CD4-positive, alpha-beta memory T cell (primary cell): ENCODE data around the gene LOXL3. TPM values are rescaled to one million over a fixed set of nuclear protein-coding genes. Genes with fewer than 3 reads are reported as not detected.

Experiments used
- CTCF ChIA-PET: fragments of 350-600 bp; sonication (Branson Sonifier 250); formaldehyde crosslinking; loops from one replicate; lab custom pipeline; 2021; ENCODE audit warnings: inconsistent platforms; ENCODE audit not compliant: partially characterized antibody; lab: Charles Lee
- POLR2A ChIA-PET: fragments of 350-600 bp; sonication (Branson Sonifier 250); formaldehyde crosslinking; loops from one replicate; lab custom pipeline; 2021; ENCODE audit not compliant: partially characterized antibody; lab: Charles Lee
- DNase-seq, 5 donors: peaks; one replicate each; pipeline versions ENCODE4 v3.0.0 to v3.0.0-alpha.2; 2020 to 2022; ENCODE audit warnings: mixed read lengths in 1 of 5
- H3K27ac ChIP-seq: one replicate; pipeline ENCODE4 v1.7.0; 2013; ENCODE audit warnings: low read depth, low read length
- H3K27me3 ChIP-seq: 2 replicates; pipeline ENCODE4 v1.7.0; 2013; ENCODE audit warnings: mild to moderate bottlenecking, low read length, moderate library complexity; ENCODE audit not compliant: insufficient read depth
- H3K36me3 ChIP-seq: 2 replicates; pipeline ENCODE4 v1.7.0; 2013; ENCODE audit warnings: mild to moderate bottlenecking, low read length, moderate library complexity; ENCODE audit not compliant: insufficient read depth
- H3K4me1 ChIP-seq: 2 replicates; pipeline ENCODE4 v1.7.0; 2013; ENCODE audit warnings: mild to moderate bottlenecking, low read length, moderate library complexity; ENCODE audit not compliant: insufficient read depth
- H3K4me3 ChIP-seq, 2 donors: one replicate each; pipeline ENCODE4 v1.7.0; 2013; ENCODE audit warnings: low read length in 2 of 2, mild to moderate bottlenecking in 1 of 2
- H3K9me3 ChIP-seq, 2 donors: one replicate each; pipeline ENCODE4 v1.7.0; 2013; ENCODE audit warnings: low read length in 2 of 2, control low read depth in 1 of 2; ENCODE audit not compliant: control insufficient read depth in 1 of 2
- H3K27ac Mint-ChIP-seq, 7 donors: one replicate each; pipeline ENCODE4 v1.8.0; 2020 to 2021; ENCODE audit warnings: mixed read lengths in 7 of 7, mild to moderate bottlenecking in 6 of 7, inconsistent platforms in 3 of 7, moderate library complexity in 3 of 7
- H3K27me3 Mint-ChIP-seq, 2 donors: one replicate each; pipeline ENCODE4 v1.8.0; 2020 to 2021; ENCODE audit warnings: mixed read lengths in 2 of 2
- H3K36me3 Mint-ChIP-seq, 2 donors: one replicate each; pipeline ENCODE4 v1.8.0; 2020 to 2021; ENCODE audit warnings: mixed read lengths in 2 of 2, inconsistent platforms in 1 of 2, mild to moderate bottlenecking in 1 of 2
- H3K4me1 Mint-ChIP-seq, 4 donors: one replicate each; pipeline ENCODE4 v1.8.0; 2020 to 2021; ENCODE audit warnings: mixed read lengths in 4 of 4, mild to moderate bottlenecking in 1 of 4
- H3K4me3 Mint-ChIP-seq, 8 donors: one replicate each; pipeline ENCODE4 v1.8.0; 2020 to 2021; ENCODE audit warnings: mixed read lengths in 8 of 8, mild to moderate bottlenecking in 7 of 8, moderate library complexity in 6 of 8, inconsistent platforms in 3 of 8
- H3K9me3 Mint-ChIP-seq, 8 donors: one replicate each; pipeline ENCODE4 v1.8.0; 2020 to 2021; ENCODE audit warnings: mixed read lengths in 8 of 8, mild to moderate bottlenecking in 5 of 8, inconsistent platforms in 3 of 8, moderate library complexity in 1 of 8
- intact Hi-C: fragments of 100-400 bp; cut with micrococcal nuclease; formaldehyde crosslinking; loops from one replicate; pipeline ENCODE4 v1.15.1; 2023
- polyA plus RNA-seq, 2 donors: library from polyadenylated mRNA; unstranded; fragments of 300-500 nt; fragmentation: Illumina TruSeq; gene quantifications; one replicate each; pipeline ENCODE4 v1.2.3, GENCODE V29; 2021
- total RNA-seq, 2 experiments: library from RNA; stranded (reverse); gene quantifications; one replicate each; pipeline ENCODE4 v1.2.3, GENCODE V29; 2021

Gene LOXL3, protein sequence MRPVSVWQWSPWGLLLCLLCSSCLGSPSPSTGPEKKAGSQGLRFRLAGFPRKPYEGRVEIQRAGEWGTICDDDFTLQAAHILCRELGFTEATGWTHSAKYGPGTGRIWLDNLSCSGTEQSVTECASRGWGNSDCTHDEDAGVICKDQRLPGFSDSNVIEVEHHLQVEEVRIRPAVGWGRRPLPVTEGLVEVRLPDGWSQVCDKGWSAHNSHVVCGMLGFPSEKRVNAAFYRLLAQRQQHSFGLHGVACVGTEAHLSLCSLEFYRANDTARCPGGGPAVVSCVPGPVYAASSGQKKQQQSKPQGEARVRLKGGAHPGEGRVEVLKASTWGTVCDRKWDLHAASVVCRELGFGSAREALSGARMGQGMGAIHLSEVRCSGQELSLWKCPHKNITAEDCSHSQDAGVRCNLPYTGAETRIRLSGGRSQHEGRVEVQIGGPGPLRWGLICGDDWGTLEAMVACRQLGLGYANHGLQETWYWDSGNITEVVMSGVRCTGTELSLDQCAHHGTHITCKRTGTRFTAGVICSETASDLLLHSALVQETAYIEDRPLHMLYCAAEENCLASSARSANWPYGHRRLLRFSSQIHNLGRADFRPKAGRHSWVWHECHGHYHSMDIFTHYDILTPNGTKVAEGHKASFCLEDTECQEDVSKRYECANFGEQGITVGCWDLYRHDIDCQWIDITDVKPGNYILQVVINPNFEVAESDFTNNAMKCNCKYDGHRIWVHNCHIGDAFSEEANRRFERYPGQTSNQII
- total RNA-seq (under 1 TPM; 0.25 to 0.32 TPM), polyA plus RNA-seq (not detected)

DNA sequence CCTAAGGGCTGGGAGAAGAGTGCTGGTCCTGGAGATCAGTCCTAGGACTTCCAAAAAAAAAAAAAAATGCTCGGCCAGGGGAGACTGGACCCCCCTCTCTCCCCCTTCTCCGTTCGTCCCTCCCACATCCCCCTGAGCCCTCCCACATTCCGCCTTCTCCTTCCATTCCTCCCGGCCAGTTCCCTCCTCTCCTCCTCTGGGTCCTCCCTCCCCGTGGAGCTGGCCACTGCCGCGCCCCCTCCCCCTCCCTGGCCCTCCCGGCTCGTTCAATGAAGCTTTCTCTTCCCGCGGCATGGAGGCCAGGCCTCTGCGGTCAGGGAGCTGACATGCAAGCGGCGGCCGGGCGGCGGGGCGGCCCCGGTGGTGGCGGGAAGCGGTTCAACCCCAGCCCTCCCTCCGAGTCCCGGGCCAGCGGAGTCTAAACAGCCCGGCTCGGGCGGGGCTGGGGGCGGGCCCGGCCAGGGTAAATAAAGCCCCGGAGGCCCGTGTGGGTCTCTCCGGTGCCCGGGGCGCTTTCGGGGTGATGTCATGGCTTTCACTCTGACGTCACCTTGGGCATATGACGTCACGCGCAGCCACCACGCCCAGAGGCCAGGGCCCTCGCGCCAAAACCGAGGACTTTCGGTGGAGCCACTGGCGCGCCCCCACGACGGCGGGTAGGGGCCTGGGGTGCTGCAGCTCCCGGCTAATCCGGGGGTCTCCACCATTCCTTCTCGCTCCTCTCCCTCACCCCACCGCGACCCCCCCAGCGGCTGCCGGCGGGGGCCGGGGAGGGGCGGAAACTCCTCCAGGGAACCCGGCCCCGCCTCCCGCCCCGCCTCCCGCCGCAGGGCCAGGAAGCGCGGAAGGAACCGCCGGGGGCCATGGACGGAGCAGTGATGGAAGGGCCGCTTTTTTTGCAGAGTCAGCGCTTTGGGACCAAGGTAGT is at the start of gene LOXL3, which contains the start of gene DOK1:
LOXL3 (minus strand) TSS at position 51 of the 928 bp plus-strand sequence. CDS start 1,308 bp downstream, outside the sequence.
DOK1 (plus strand) TSS at position 829 of the 928 bp plus-strand sequence; CDS start at position 864, 35 bp downstream.
- Histone ChIP-seq H3K4me1 (peaks cover 22% of the 10 kb centered on the region), H3K9me3 (no peaks in the 10 kb centered on the region), H3K36me3 (no peaks in the 10 kb centered on the region), H3K27me3 (peaks cover 15% of the 10 kb centered on the region), H3K4me3 (peak within 1 kb of the TSS; percentile 84 to 99), H3K27ac (peak within 1 kb of the TSS; percentile 64)
- Mint-ChIP-seq H3K27me3 (peaks cover 11 to 25% of the 10 kb centered on the region in 2 donors), H3K4me3 (peak within 1 kb of the TSS; percentile 94 to 98 (median 96)), H3K4me1 (peaks cover 7 to 35% (median 19%) of the 10 kb centered on the region in 4 donors), H3K27ac (peak within 1 kb of the TSS; percentile 73 to 98 (median 93)), H3K36me3 (peaks cover 0 to 20% of the 10 kb centered on the region in 2 donors), H3K9me3 (peaks cover 0 to 2% (median 0%) of the 10 kb centered on the region in 8 donors)
- DNase-seq = peak; percentile 80 to 85 (median 82)
- ChIA-PET CTCF (no interaction called here), POLR2A (interaction anchor here (0.6 to 2.2 kb wide), 5 partner anchors 13 to 162 kb away, joined by 3 to 5 read pairs (median 4); no protein-coding TSS in a partner anchor)
- intact Hi-C loops = loop anchor here (1.0 to 10.0 kb wide), 3 partner anchors 25 to 159 kb away; partner anchors contain the start of genes AUP1, CCDC142, HTRA2 and TTC31

GRCh38 chr2:74602586-74603281 is 49.0 kb upstream of the LOXL3 start:
- no peaks in the 10 kb centered on the region for H3K36me3 ChIP-seq
- peak overlapping the region in 1 of 7 donors; percentile 29 for H3K27ac Mint-ChIP-seq
- no peak overlapping the region for H3K4me3 ChIP-seq
- ChIA-PET CTCF (interaction anchor here (1.1 kb wide), 1 partner anchor 18 kb away, joined by 3 read pairs; no protein-coding TSS in a partner anchor), POLR2A (no interaction called here)
- H3K27me3 Mint-ChIP-seq = peaks cover 16 to 20% of the 10 kb centered on the region in 2 donors
- DNase-seq = no peak
- peaks cover 0 to 2% (median under 1%) of the 10 kb centered on the region in 4 donors for H3K4me1 Mint-ChIP-seq
- intact Hi-C loops = no loop called here
- no peaks in the 10 kb centered on the region for H3K4me1 ChIP-seq
- H3K36me3 Mint-ChIP-seq = no peaks in the 10 kb centered on the region
- no peaks in the 10 kb centered on the region for H3K9me3 ChIP-seq
- H3K9me3 Mint-ChIP-seq = peaks cover 0 to 2% (median 0%) of the 10 kb centered on the region in 8 donors
- H3K4me3 Mint-ChIP-seq = no peak overlapping the region
- H3K27ac ChIP-seq = no peak overlapping the region
- no peaks in the 10 kb centered on the region for H3K27me3 ChIP-seq

GRCh38 chr2:74599676-74600075 is 45.9 kb upstream of the LOXL3 start:
- ChIA-PET CTCF (interaction anchor here (2.8 kb wide), 1 partner anchor 11 kb away, joined by 19 read pairs; no protein-coding TSS in a partner anchor), POLR2A (no interaction called here)
- Histone ChIP-seq H3K27me3 (no peaks in the 10 kb centered on the region), H3K4me3 (no peak overlapping the region), H3K9me3 (no peaks in the 10 kb centered on the region), H3K36me3 (no peaks in the 10 kb centered on the region), H3K27ac (no peak overlapping the region), H3K4me1 (no peaks in the 10 kb centered on the region)
- H3K4me3 Mint-ChIP-seq = no peak overlapping the region
- intact Hi-C loops = no loop called here
- peaks cover 0 to 2% (median 0%) of the 10 kb centered on the region in 8 donors for H3K9me3 Mint-ChIP-seq
- H3K36me3 Mint-ChIP-seq = no peaks in the 10 kb centered on the region
- H3K27me3 Mint-ChIP-seq = peaks cover 13 to 16% of the 10 kb centered on the region in 2 donors
- peaks cover 0 to 2% (median under 1%) of the 10 kb centered on the region in 4 donors for H3K4me1 Mint-ChIP-seq
- H3K27ac Mint-ChIP-seq = no peak overlapping the region
- DNase-seq = no peak

- no peaks in the 10 kb centered on the region for H3K9me3 Mint-ChIP-seq
Measured at GRCh38 chr2:74597410-74597809, 43.7 kb upstream of the LOXL3 start.

GRCh38 chr2:74596584-74596983 is 42.8 kb upstream of the LOXL3 start:
- H3K4me3 Mint-ChIP-seq = no peak overlapping the region
- H3K9me3 ChIP-seq = no peaks in the 10 kb centered on the region
- peaks cover 6% of the 10 kb centered on the region for H3K27me3 ChIP-seq
- intact Hi-C loops = no loop called here
- no peaks in the 10 kb centered on the region for H3K4me1 ChIP-seq
- CTCF ChIA-PET = interaction anchor here (3.2 kb wide), 1 partner anchor 9 kb away, joined by 14 read pairs; no protein-coding TSS in a partner anchor
- H3K27ac ChIP-seq = no peak overlapping the region
- no peaks in the 10 kb centered on the region for H3K36me3 Mint-ChIP-seq
- H3K36me3 ChIP-seq = no peaks in the 10 kb centered on the region
- H3K9me3 Mint-ChIP-seq = no peaks in the 10 kb centered on the region
- no peak for DNase-seq
- POLR2A ChIA-PET = no interaction called here
- no peak overlapping the region for H3K4me3 ChIP-seq
- H3K27me3 Mint-ChIP-seq = peaks cover 14 to 15% of the 10 kb centered on the region in 2 donors
- no peaks in the 10 kb centered on the region for H3K4me1 Mint-ChIP-seq
- H3K27ac Mint-ChIP-seq = no peak overlapping the region

More at GRCh38 chr2:74597410-74597809, 43.7 kb upstream of the LOXL3 start:
- Histone ChIP-seq H3K36me3 (no peaks in the 10 kb centered on the region), H3K9me3 (no peaks in the 10 kb centered on the region), H3K27me3 (no peaks in the 10 kb centered on the region), H3K4me1 (no peaks in the 10 kb centered on the region), H3K4me3 (no peak overlapping the region), H3K27ac (no peak overlapping the region)
- no peaks in the 10 kb centered on the region for H3K36me3 Mint-ChIP-seq
- DNase-seq = no peak
- H3K27ac Mint-ChIP-seq = no peak overlapping the region
- no peak overlapping the region for H3K4me3 Mint-ChIP-seq
- peaks cover 13 to 14% of the 10 kb centered on the region in 2 donors for H3K27me3 Mint-ChIP-seq
- H3K4me1 Mint-ChIP-seq = no peaks in the 10 kb centered on the region
- intact Hi-C loops = no loop called here
- ChIA-PET POLR2A (no interaction called here), CTCF (interaction anchor here (3.2 kb wide), 1 partner anchor 10 kb away, joined by 14 read pairs; no protein-coding TSS in a partner anchor)
